IPS-NIHi7 (cell line): ENCODE data around the gene SCARF2.

Experiments
- DNase-seq: peaks from one replicate; pipeline ENCODE4 v3.0.0; 2012; ENCODE audit warnings: mixed read lengths; ENCODE audit errors: extremely low spot score

The SCARF2 gene

DNA sequence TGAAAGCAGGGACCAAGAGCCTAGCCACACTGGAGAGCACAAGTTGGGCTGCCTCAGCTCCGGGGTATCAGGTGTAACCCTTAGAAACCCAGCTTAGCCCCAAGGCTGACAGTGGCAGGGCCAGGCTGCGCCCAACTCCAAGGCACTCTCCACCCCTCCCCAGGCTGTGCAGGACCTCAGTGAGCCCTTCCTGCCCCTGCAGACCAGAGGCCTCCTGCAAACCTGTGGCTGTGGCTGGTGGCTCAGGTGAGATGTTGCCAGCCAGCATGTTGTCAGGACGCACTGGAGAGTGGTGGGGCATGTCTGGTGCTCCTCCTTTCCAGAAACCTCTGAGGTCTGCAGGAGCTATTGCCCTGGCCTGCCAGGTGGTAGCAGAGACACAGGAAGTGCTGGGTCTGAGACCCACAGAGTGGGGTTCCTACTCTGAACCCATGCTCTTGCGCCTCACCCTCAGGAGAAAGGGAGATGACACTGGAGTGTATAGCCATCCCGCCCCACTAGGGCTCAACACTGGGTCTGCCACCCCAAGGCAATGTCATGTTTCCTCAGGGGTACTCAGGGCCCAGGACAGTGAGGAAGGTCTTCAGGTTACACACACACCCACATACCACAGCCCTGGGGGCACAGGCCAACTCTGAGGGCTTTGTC, 2.4 kb upstream of the SCARF2 start:
- DNase-seq, result no peak

GRCh38 chr22:20439556-20439927, 1.9 kb upstream of the SCARF2 start:
- no peak for DNase-seq

- DNase-seq, result peak; percentile 75
Observed at GRCh38 chr22:20438678-20439492, 1.3 kb upstream of the SCARF2 start.

- DNase-seq, result no peak
Observed at GRCh38 chr22:20438427-20438677, 727 bp upstream of the SCARF2 start.

GRCh38 chr22:20436768-20437612, 635 bp downstream of the SCARF2 start:
- no peak for DNase-seq

GRCh38 chr22:20436307-20436767, 1.3 kb downstream of the SCARF2 start:
- DNase-seq, result peak; percentile 66

- DNase-seq, result no peak
Observed at GRCh38 chr22:20435436-20436306, 2.0 kb downstream of the SCARF2 start.

- no peak for DNase-seq
Observed at GRCh38 chr22:20434773-20435172, 2.9 kb downstream of the SCARF2 start.

DNA sequence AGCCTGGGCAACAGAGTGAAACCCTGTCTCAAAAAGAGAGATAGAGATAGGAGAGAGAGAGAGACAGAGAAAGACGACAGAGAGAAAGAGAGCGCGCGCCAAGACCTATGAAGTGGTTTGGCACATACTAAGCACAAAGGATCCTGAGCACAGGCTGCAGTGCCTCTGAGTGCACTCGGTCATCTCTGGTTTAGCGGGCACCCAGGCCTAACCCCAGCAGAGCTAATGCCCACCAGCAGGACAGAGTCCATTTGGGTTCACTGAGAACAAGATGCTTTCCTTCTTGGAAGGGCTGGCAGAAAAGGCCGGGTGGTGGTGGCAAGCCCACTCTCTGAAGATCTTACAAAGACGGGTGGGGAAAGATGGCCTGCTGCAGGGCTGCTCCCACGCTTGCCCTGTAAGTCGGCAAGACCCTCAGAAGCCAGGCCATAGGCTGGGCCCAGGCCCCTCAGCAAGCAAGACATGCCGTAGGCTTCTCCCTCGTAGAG, 3.3 kb downstream of the SCARF2 start:
- no peak for DNase-seq

- no peak for DNase-seq
Observed at GRCh38 chr22:20433686-20434241, 3.9 kb downstream of the SCARF2 start.

DNA sequence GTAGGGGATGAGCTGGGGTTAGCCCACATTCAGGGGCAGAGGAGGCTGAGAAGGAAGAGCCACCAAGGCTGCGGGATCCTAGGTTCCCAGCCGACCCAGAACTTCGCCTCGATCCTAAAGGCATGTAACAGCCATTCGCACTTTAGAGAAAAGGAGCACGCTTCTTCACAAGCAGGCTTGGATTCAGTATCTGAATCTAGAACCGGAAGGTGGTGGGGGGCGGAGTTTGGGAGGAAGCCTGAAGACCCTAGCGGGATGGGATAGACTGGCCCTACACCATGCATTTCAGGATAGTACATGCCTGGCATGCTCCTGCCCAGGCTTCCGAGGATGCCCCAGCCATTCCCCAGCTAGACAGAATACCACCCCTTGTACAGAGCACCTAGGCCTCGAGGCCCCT, 4.4 kb downstream of the SCARF2 start:
- DNase-seq, result no peak

DNA sequence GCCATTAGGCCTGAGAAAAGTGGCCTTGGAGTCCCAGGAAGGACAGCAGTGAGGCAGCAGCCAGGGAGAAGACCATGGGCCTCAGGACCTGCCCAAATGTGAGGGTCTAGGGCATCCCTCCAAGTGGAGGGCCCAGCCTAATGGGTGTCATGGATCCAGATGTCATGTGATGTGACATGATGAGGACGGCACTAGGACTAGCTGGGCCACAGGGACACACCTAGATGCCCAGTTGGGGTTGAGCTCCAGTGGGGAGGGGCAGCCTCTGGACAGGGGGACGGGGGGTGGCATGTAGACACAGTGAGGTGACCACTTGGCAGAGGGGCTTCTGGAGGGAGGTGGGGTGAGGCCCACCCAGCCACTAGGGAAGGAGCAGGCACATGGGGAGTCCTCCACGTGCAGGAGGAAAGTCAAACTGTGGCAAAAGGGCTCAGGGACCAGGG, 5.4 kb downstream of the SCARF2 start:
- DNase-seq, result no peak

DNA sequence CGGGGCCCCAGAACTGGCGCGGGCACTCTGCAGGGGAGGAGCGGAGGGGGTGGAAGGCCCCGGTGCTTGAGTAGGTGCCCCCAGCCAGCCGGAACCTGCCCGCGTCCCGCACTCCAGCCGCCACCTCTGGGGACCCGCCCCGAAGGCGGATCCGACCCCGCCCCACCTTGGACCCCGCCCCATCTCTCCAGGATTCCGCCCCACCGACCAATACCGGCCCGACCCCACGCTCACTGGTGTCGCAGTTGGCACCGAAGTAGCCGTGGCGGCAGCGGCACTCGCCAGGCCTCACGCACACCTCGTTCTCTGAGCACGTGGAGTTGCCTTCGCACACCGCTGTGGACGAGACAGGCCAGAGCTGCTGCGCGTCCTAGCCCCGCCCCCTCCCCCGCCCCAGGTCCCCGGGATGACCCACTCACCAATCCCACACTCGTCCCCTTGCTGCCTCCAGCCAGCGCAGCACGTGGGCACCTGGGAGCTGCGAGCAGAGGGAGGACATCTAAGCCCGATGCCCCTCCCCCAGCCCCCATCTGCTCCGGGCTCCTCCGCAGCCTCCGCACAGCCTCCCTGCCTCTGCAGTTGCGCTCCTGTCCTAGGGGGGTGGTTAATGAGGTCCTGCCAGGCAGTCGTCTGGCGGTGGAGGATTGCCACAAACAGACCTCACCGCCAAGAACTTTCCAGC, 6.0 kb downstream of the SCARF2 start:
- DNase-seq, result peak; percentile 56

- DNase-seq, result peak; percentile 63
Observed at GRCh38 chr22:20430720-20431510, 6.7 kb downstream of the SCARF2 start.

DNA sequence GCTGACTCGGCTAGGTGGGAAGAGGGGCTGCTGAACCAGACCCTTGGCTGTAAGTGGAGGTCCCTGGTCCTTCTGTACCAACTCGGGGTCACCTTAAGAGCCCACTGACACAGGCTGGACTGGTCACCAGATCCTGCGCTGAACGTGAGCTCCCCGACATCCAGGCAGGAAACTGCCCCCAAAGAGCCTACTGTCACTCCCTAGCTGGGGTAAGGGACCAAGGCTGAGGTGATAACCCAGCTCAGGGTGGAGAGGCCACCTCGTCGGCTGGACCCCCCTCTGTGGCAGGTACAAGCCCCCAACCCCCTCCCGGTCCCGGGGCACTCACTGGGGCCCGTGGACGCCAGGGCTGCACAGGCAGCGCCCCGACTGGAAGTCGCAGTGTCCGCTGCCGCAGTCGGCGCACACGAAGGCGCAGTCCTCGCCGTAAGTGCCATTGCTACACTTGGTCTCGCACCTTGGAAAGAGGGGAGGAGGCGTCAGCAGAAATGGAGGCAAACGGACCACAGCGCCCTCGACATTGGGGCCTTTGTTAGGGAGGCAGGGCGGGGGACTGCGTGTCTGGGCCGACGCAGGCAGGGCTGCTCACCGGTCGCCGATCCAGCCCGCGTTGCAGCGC, 7.4 kb downstream of the SCARF2 start:
- no peak for DNase-seq

- DNase-seq, result peak; percentile 92
Observed at GRCh38 chr22:20429254-20430100, 8.1 kb downstream of the SCARF2 start.

DNA sequence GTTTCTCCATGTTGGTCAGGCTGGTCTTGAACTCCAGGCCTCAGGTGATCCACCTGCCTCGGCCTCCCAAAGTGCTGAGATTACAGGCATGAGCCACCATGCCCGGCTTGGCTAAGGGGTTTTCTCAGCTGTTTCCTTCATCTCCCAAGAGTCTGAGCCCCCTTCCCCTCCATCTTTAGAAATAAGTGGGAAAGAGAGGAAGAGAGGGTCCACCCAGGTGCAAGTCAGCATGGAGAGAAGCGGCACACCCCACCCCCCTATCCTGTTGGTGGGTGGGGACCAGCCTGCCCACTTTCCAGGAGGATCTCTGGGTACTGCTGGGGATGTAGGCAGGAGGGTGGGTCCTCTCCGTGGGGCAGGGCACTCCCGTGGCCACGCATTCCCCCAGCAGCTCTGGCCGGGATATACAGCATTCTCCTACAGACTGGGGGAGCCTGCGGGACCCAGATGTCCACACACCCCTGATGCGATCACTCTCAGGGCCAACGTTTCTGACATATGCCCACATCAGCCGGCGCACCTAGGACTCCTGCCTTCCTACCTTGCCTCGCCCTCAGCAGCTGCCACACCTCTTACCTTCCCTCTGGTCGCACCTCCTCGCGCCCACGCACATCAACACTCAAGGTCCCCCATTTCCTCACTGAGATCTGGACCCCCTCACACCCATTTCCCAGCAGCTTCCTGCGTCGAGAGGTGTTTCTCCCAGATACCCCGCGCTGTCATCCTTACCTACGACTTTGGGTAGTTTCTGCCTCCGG, 8.9 kb downstream of the SCARF2 start:
- no peak for DNase-seq
